Inflammatory macrophage (primary cell): ENCODE results near the gene MIS18BP1.
"Not testable (repeated sequence)": the region's sequence is repeated elsewhere in the genome, so short reads cannot be mapped to it uniquely, and the experiment has no call there.

Experiments
- DNase-seq, 2 donors: peaks; one replicate each; pipeline ENCODE4 v3.0.0-alpha.2; 2020 to 2022

The MIS18BP1 gene

DNA sequence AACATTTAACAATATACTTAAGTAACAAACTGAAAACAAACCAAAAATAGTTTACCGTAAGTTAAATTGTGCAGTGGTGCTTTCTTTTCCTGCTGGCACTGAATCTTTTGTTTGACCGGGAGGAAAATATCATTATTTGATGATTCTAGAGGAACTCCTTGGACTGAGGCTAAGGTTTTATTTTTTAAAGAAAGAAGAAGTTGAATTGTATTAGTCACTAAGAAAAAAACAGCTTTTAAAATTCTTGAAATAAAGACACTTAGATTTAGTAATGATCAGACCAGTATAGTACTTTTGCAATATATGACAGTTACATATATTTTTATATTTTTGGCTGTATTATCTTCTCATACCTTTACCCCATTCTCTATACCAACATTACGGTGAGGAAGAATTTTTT lies 10.3 kb downstream of the MIS18BP1 start:
- DNase-seq, result peak in 1 of 2 donors; percentile 65

- DNase-seq, result no peak
These were observed 14.0 kb downstream of the MIS18BP1 start for GRCh38 chr14:45238988-45239387.

GRCh38 chr14:45227566-45227965 lies 25.4 kb downstream of the MIS18BP1 start:
- no peak for DNase-seq

GRCh38 chr14:45222485-45223262 lies 30.3 kb downstream of the MIS18BP1 start:
- DNase-seq, result no peak

DNA sequence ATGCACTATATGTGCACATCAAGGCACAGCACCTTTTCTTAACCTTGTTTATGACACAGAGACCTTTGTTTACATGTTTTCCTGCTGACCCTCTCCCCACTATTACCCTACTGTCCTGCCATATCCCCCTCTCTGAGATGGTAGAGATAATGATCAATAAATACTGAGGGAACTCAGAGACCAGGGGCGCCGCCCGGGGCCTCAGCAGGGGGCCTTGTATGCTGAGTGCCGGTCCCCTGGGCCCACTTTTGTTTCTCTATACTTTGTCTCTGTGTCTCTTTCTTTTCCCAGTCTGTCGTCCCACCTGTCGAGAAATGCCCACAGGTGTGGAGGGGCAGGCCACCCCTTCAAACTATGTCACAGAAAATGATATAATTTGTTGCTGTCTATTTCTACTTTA lies 38.7 kb downstream of the MIS18BP1 start:
- DNase-seq, result not testable (repeated sequence)

DNA sequence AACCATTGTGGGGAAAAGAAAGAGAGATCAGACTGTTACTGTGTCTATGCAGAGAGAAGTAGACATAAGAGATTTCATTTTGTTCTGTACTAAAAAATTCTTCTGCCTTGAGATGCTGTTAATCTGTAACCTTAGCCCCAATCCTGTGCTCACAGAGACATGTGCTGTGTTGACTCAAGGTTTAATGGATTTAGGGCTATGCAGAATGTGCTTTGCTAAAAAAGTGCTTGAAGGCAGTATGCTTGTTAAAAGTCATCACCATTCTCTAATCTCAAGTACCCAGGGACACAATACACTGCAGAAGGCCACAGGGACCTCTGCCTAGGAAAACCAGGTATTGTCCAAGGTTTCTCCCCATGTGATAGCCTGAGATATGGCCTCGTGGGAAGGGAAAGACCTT lies 39.3 kb downstream of the MIS18BP1 start:
- DNase-seq, result not testable (repeated sequence)

DNA sequence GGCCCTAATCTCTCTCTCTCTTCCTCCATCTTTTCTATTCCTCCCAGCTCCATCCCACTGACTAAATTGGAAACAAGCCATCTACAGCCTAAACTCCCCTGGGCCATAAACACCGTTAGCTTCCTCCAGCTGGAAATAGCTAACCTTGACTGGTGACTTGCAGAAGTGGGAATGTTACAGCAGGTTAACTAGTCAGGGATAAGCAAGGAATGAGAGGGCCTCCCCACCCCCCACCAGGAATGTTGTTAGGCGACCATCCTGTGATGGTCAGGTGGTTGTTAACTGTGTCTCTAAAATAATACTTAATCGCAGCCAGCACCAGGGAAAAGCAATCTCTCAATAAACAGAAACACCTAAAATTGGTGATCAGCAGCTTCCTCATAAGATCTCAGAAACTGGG lies 40.8 kb downstream of the MIS18BP1 start:
- DNase-seq, result no peak

GRCh38 chr14:45211295-45211694 lies 41.7 kb downstream of the MIS18BP1 start:
- DNase-seq, result no peak

GRCh38 chr14:45210159-45210558 lies 42.8 kb downstream of the MIS18BP1 start:
- DNase-seq, result no peak

DNA sequence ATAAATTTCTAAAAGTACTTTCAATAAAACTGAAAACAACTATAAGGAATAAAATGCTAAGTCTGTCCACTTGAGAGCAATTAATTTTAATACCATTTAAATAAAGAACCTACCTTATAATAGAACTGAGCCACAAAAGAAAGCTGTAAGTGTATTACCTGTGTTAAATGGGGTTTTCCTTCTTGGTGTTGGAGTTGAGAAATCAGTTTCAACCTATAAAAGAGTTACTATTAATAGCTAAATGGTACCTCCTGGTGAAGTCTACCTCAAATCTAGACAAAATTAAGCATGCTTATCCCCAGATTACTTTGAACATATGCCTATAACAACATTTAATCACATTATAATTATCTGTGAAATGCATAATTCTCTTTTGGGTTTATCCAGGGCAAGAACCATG lies 48.8 kb downstream of the MIS18BP1 start:
- DNase-seq, result no peak

DNA sequence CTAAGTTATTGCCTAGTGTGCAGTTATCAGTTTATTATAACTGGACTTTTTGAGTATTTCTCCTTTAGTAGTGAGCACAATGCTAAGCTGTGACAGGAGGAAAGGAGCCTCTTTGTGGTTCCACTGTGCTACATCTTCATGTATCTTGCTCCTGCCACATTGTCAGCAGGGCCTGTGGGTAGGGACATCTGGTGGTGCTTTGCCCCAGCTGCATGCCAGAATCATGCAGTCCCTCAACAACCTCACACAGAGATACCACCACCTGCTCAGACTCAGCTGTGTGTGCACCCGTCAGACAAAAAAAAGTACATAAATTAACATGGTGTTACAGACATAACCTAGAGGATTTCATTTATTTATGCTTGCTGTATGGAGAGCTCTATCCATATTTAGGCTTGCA lies 51.1 kb downstream of the MIS18BP1 start:
- DNase-seq, result no peak

DNA sequence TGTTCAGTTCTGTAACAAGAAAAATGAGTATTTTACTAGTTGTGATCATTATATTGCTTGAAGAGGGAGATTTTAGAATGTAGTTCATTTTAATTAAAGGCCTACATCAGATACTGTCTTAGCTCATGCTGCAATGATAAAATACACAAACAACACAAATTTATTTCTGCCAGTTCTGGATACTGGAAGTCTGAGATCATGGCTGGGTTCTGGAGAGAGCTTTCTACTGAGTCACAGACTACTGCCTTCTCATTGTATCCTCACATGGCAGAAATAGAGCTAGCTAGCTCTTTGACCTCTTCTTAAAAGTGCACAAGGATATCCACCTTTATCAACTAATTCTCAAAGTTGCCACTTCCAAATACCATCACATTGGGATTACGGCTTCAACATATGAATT lies 53.8 kb downstream of the MIS18BP1 start:
- no peak for DNase-seq

DNA sequence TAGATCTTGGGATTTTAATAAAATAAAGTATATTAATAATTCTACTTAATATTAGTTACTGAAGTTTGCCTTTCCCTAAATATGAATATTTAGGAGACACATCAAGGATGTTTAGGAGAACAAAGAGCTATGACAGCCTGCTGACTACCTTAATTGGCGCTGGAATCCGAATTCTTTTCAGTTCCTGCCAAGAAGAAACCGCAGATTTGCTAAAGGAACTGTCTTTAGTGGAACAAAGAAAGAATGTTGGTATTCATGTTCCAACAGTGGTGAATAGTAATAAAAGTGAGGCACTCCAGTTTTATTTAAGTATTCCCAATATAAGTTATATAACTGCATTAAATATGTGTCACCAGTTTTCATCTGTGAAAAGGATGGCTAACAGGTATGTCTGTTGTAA lies 54.5 kb downstream of the MIS18BP1 start:
- DNase-seq, result no peak

GRCh38 chr14:45194964-45195363 lies 58.0 kb downstream of the MIS18BP1 start:
- DNase-seq, result no peak

- no peak for DNase-seq
These were observed 67.7 kb downstream of the MIS18BP1 start for GRCh38 chr14:45185100-45185814.

GRCh38 chr14:45181806-45182205 lies 71.2 kb downstream of the MIS18BP1 start:
- no peak for DNase-seq

DNA sequence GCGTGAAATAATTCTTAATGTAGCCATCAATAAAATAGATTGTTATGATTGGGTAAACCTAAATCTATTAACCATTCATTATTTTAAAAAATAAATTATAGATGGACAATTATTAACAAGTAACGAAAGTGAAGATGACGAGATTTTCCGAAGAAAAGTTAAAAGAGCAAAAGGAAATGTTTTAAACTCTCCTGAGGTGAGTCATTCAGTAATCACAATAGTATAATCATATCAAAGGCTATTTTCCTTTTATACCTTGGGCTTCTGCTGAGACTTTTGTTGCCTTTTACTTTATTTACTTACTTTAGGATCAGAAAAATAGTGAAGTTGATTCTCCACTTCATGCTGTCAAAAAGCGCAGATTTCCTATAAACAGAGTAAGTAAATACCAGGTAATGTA lies 71.7 kb downstream of the MIS18BP1 start:
- no peak for DNase-seq

GRCh38 chr14:45177076-45177475 lies 75.9 kb downstream of the MIS18BP1 start:
- peak in 1 of 2 donors; percentile 75 for DNase-seq

DNA sequence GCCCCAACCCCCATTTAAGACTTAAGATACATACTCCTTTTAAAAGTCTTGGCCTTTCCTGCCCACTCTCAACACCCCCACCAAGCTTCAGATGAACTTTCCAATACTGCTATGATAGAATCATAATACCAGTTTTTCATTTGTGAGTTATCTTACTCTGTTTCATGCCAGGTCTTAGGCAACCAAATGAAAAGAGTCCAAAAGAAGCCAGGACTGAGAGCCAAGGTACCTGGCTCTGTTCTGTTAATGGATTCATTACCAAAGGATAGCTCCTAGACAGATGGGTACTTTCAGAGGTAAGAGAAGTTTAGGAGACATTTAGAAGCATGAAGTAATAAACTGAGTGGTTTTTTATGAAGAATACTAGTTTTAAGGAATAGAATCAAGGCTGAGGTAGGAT lies 83.1 kb downstream of the MIS18BP1 start:
- no peak for DNase-seq

DNA sequence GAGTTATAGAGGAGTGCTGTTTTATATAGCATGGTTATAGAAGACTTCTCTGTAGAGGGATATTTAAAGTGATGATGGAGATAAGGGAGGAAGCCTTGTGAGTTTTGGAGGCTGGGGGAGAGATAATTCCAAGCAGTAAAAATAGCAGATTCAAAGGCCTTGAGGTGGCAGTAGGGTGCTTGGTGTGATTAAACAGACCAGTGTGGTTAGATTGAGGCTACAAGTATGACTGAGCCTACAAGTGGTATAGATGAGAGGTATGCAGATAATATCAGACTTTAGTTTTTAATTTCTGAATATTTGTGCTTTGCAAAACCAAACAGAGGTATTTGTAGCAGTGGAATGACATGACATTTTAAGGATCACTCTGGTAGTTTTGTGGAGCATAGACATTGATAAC lies 96.9 kb downstream of the MIS18BP1 start:
- DNase-seq, result no peak
